ENCODE measurements around the gene AFMID. TPM values are rescaled to one million over a fixed set of nuclear protein-coding genes. Genes with fewer than 3 reads are reported as not detected.

Gene AFMID
- total and polyA plus RNA-seq, 2 experiments from 2014 or later = 38.0 to 47.5 TPM

GRCh38 chr17:78242024-78242742 lies 55.0 kb downstream of the AFMID start:
- H3K27ac Mint-ChIP-seq = no peak overlapping the region
- H3F3A ChIP-seq (replicated peaks; ENCODE audit: low read depth) = no peaks in the 10 kb centered on the region
- no peak overlapping the region for H3K4me2 ChIP-seq
- no peak overlapping the region for H3K4me3 Mint-ChIP-seq
- H3K27ac ChIP-seq (ENCODE audit: low read depth) = no peak overlapping the region
- no peaks in the 10 kb centered on the region for H3K36me3 ChIP-seq (ENCODE audit: insufficient read depth)
- H4K20me1 ChIP-seq (replicated peaks; ENCODE audit: insufficient read depth) = no peaks in the 10 kb centered on the region
- H3K27me3 ChIP-seq (ENCODE audit: insufficient read depth) = no peaks in the 10 kb centered on the region
- DNase-seq (ENCODE audit: low spot score) = no peak
- peaks cover 19% of the 10 kb centered on the region for H3K27me3 Mint-ChIP-seq (ENCODE audit: insufficient read depth, low read depth, poor library complexity)
- H3K4me1 ChIP-seq (ENCODE audit: insufficient read depth) = no peaks in the 10 kb centered on the region
- no peak overlapping the region for H2AFZ ChIP-seq
- no peak for ATAC-seq
- H3K4me1 Mint-ChIP-seq = peaks cover 4% of the 10 kb centered on the region; the same call in 1 of the 3 replicates
- H3K9me3 Mint-ChIP-seq = peaks cover 7% of the 10 kb centered on the region; the same call in 2 of the 3 replicates
- H3K9me2 ChIP-seq (ENCODE audit: insufficient read depth) = no peaks in the 10 kb centered on the region
- H3K36me3 Mint-ChIP-seq (ENCODE audit: low read depth) = peaks cover 3% of the 10 kb centered on the region; the same call in 1 of the 3 replicates
- TF ChIP-seq CREB1 (CRISPR knock-in tag; IDR thresholded peaks at IDR 0.05; ENCODE audit: low read depth) = no peak
- TF ChIP-seq EZH2 (IDR thresholded peaks at IDR 0.05; ENCODE audit: low read depth, unreplicated experiment) = no peak
- TF ChIP-seq, protein P1, sequence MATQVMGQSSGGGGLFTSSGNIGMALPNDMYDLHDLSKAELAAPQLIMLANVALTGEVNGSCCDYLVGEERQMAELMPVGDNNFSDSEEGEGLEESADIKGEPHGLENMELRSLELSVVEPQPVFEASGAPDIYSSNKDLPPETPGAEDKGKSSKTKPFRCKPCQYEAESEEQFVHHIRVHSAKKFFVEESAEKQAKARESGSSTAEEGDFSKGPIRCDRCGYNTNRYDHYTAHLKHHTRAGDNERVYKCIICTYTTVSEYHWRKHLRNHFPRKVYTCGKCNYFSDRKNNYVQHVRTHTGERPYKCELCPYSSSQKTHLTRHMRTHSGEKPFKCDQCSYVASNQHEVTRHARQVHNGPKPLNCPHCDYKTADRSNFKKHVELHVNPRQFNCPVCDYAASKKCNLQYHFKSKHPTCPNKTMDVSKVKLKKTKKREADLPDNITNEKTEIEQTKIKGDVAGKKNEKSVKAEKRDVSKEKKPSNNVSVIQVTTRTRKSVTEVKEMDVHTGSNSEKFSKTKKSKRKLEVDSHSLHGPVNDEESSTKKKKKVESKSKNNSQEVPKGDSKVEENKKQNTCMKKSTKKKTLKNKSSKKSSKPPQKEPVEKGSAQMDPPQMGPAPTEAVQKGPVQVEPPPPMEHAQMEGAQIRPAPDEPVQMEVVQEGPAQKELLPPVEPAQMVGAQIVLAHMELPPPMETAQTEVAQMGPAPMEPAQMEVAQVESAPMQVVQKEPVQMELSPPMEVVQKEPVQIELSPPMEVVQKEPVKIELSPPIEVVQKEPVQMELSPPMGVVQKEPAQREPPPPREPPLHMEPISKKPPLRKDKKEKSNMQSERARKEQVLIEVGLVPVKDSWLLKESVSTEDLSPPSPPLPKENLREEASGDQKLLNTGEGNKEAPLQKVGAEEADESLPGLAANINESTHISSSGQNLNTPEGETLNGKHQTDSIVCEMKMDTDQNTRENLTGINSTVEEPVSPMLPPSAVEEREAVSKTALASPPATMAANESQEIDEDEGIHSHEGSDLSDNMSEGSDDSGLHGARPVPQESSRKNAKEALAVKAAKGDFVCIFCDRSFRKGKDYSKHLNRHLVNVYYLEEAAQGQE (IDR thresholded peaks at IDR 0.05; ENCODE audit: unreplicated experiment) = no peak
- no peak for TF ChIP-seq NANOG (IDR thresholded peaks at IDR 0.05; ENCODE audit: borderline replicate concordance)
- TF ChIP-seq, protein P2, sequence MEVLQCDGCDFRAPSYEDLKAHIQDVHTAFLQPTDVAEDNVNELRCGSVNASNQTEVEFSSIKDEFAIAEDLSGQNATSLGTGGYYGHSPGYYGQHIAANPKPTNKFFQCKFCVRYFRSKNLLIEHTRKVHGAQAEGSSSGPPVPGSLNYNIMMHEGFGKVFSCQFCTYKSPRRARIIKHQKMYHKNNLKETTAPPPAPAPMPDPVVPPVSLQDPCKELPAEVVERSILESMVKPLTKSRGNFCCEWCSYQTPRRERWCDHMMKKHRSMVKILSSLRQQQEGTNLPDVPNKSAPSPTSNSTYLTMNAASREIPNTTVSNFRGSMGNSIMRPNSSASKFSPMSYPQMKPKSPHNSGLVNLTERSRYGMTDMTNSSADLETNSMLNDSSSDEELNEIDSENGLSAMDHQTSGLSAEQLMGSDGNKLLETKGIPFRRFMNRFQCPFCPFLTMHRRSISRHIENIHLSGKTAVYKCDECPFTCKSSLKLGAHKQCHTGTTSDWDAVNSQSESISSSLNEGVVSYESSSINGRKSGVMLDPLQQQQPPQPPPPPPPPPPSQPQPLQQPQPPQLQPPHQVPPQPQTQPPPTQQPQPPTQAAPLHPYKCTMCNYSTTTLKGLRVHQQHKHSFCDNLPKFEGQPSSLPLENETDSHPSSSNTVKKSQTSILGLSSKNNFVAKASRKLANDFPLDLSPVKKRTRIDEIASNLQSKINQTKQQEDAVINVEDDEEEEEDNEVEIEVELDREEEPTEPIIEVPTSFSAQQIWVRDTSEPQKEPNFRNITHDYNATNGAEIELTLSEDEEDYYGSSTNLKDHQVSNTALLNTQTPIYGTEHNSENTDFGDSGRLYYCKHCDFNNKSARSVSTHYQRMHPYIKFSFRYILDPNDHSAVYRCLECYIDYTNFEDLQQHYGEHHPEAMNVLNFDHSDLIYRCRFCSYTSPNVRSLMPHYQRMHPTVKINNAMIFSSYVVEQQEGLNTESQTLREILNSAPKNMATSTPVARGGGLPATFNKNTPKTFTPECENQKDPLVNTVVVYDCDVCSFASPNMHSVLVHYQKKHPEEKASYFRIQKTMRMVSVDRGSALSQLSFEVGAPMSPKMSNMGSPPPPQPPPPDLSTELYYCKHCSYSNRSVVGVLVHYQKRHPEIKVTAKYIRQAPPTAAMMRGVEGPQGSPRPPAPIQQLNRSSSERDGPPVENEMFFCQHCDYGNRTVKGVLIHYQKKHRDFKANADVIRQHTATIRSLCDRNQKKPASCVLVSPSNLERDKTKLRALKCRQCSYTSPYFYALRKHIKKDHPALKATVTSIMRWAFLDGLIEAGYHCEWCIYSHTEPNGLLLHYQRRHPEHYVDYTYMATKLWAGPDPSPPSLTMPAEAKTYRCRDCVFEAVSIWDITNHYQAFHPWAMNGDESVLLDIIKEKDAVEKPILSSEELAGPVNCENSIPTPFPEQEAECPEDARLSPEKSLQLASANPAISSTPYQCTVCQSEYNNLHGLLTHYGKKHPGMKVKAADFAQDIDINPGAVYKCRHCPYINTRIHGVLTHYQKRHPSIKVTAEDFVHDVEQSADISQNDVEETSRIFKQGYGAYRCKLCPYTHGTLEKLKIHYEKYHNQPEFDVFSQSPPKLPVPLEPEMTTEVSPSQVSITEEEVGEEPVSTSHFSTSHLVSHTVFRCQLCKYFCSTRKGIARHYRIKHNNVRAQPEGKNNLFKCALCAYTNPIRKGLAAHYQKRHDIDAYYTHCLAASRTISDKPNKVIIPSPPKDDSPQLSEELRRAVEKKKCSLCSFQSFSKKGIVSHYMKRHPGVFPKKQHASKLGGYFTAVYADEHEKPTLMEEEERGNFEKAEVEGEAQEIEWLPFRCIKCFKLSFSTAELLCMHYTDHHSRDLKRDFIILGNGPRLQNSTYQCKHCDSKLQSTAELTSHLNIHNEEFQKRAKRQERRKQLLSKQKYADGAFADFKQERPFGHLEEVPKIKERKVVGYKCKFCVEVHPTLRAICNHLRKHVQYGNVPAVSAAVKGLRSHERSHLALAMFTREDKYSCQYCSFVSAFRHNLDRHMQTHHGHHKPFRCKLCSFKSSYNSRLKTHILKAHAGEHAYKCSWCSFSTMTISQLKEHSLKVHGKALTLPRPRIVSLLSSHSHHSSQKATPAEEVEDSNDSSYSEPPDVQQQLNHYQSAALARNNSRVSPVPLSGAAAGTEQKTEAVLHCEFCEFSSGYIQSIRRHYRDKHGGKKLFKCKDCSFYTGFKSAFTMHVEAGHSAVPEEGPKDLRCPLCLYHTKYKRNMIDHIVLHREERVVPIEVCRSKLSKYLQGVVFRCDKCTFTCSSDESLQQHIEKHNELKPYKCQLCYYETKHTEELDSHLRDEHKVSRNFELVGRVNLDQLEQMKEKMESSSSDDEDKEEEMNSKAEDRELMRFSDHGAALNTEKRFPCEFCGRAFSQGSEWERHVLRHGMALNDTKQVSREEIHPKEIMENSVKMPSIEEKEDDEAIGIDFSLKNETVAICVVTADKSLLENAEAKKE (CRISPR knock-in tag; IDR thresholded peaks at IDR 0.05) = no peak
- no peak for TF ChIP-seq ZNF114 (CRISPR knock-in tag; IDR thresholded peaks at IDR 0.05)
- no peak for TF ChIP-seq JUNB (IDR thresholded peaks at IDR 0.05; ENCODE audit: unreplicated experiment)
- TF ChIP-seq ZNF331 (CRISPR knock-in tag; IDR thresholded peaks at IDR 0.05; ENCODE audit: low read depth) = no peak
- no peak for TF ChIP-seq ETS1 (IDR thresholded peaks at IDR 0.05)
- no peak for TF ChIP-seq EZH2phosphoT487 (IDR thresholded peaks at IDR 0.05; ENCODE audit: unreplicated experiment)
- TF ChIP-seq, protein P3, sequence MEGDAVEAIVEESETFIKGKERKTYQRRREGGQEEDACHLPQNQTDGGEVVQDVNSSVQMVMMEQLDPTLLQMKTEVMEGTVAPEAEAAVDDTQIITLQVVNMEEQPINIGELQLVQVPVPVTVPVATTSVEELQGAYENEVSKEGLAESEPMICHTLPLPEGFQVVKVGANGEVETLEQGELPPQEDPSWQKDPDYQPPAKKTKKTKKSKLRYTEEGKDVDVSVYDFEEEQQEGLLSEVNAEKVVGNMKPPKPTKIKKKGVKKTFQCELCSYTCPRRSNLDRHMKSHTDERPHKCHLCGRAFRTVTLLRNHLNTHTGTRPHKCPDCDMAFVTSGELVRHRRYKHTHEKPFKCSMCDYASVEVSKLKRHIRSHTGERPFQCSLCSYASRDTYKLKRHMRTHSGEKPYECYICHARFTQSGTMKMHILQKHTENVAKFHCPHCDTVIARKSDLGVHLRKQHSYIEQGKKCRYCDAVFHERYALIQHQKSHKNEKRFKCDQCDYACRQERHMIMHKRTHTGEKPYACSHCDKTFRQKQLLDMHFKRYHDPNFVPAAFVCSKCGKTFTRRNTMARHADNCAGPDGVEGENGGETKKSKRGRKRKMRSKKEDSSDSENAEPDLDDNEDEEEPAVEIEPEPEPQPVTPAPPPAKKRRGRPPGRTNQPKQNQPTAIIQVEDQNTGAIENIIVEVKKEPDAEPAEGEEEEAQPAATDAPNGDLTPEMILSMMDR (conservative IDR thresholded peaks at IDR 0.05; ENCODE audit: low read depth in 2 of 2) = no peak
- TF ChIP-seq POLR2AphosphoS5 (IDR thresholded peaks at IDR 0.05; ENCODE audit: low read depth) = no peak
- TF ChIP-seq STAT1 (IDR thresholded peaks at IDR 0.05; ENCODE audit: unreplicated experiment) = no peak
- no peak overlapping the region for H3K4me3 ChIP-seq
- no peaks in the 10 kb centered on the region for H3K79me2 ChIP-seq (replicated peaks; ENCODE audit: insufficient read depth)
